COLO668 (cell line): Measurements from ENCODE around the gene SAMD11.

Experiments used
- DNase-seq: peaks from one replicate; lab custom pipeline; 2025; ENCODE audit not compliant: unreplicated experiment; lab: John Stamatoyannopoulos, UW

SAMD11 gene

GRCh38 chr1:904310-904950 lies 19.3 kb upstream of the SAMD11 start:
- peak; percentile 90 for DNase-seq

- DNase-seq: no peak
These were observed 18.5 kb upstream of the SAMD11 start for GRCh38 chr1:905071-905749.

GRCh38 chr1:905811-906599 lies 17.7 kb upstream of the SAMD11 start:
- DNase-seq: no peak

GRCh38 chr1:906600-907420 lies 16.9 kb upstream of the SAMD11 start:
- no peak for DNase-seq

- no peak for DNase-seq
These were observed 15.9 kb upstream of the SAMD11 start for GRCh38 chr1:907611-908451.

GRCh38 chr1:908661-909060 lies 15.1 kb upstream of the SAMD11 start:
- DNase-seq: no peak

- DNase-seq: no peak
These were observed 13.8 kb upstream of the SAMD11 start for GRCh38 chr1:909861-910310.

GRCh38 chr1:910311-910880 lies 13.3 kb upstream of the SAMD11 start:
- peak; percentile 57 for DNase-seq

- peak; percentile 96 for DNase-seq
These were observed 12.6 kb upstream of the SAMD11 start for GRCh38 chr1:910881-911721.

GRCh38 chr1:911875-912739 lies 11.6 kb upstream of the SAMD11 start:
- peak; percentile 78 for DNase-seq

GRCh38 chr1:912740-913301 lies 10.9 kb upstream of the SAMD11 start:
- DNase-seq: no peak

- DNase-seq: peak; percentile 64
These were observed 10.1 kb upstream of the SAMD11 start for GRCh38 chr1:913491-914130.

- no peak for DNase-seq
These were observed 9.4 kb upstream of the SAMD11 start for GRCh38 chr1:914131-914890.

GRCh38 chr1:914891-915280 lies 8.8 kb upstream of the SAMD11 start:
- no peak for DNase-seq

- DNase-seq: no peak
These were observed 8.2 kb upstream of the SAMD11 start for GRCh38 chr1:915295-916172.
